T47D (cell line): ENCODE data around the gene AP3S2.

ENCODE experiments used
- DNase-seq, 2 experiments: peaks; one replicate each; pipeline versions ENCODE4 v3.0.0 to v3.0.0-alpha.2; 2011 to 2012; ENCODE audit warnings: low read depth in 1 of 2, low spot score in 1 of 2
- JUND ChIP-seq: IDR thresholded peaks from 2 replicates; pipeline ENCODE4 v1.6.1; 2012; ENCODE audit warnings: low read depth
- in situ Hi-C: cut with HindIII; loops from 2 replicates; pipeline ENCODE4 v1.10.0; 2016; ENCODE audit warnings: low sequenced_read_pairs, low pct_unique_long_range_greater_than_20kb

AP3S2 gene

GRCh38 chr15:89912674-89913396 is 19.0 kb upstream of the AP3S2 start, which contains the start of gene ARPIN:
Gene ARPIN (minus strand): TSS chr15:89912952. CDS start chr15:89912835, 117 bp downstream.
- in situ Hi-C loops = no loop called here
- TF ChIP-seq JUND = no peak

GRCh38 chr15:89912145-89912673 is 18.4 kb upstream of the AP3S2 start:
- DNase-seq = peak in 1 of 2 experiments; percentile 54
- in situ Hi-C loops = no loop called here
- TF ChIP-seq JUND = no peak

More at GRCh38 chr15:89912674-89913396, 19.0 kb upstream of the AP3S2 start, which contains the start of gene ARPIN:
- peak in 1 of 2 experiments; percentile 64 for DNase-seq

GRCh38 chr15:89910891-89911626 is 17.3 kb upstream of the AP3S2 start:
- DNase-seq = no peak
- in situ Hi-C loops = no loop called here
- TF ChIP-seq JUND = no peak

- peak in 1 of 2 experiments; percentile 28 for DNase-seq
- in situ Hi-C loops = no loop called here
- TF ChIP-seq JUND = no peak
Measured at GRCh38 chr15:89909611-89910010, 15.8 kb upstream of the AP3S2 start.

- no peak for TF ChIP-seq JUND
- in situ Hi-C loops = no loop called here
- no peak for DNase-seq
Measured at GRCh38 chr15:89908226-89908625, 14.4 kb upstream of the AP3S2 start.

GRCh38 chr15:89907289-89907688 is 13.5 kb upstream of the AP3S2 start:
- in situ Hi-C loops = no loop called here
- TF ChIP-seq JUND = no peak
- no peak for DNase-seq

- in situ Hi-C loops = no loop called here
- no peak for DNase-seq
- no peak for TF ChIP-seq JUND
Measured at GRCh38 chr15:89905846-89906378, 12.1 kb upstream of the AP3S2 start.

- in situ Hi-C loops = no loop called here
- TF ChIP-seq JUND = no peak
- DNase-seq = no peak
Measured at GRCh38 chr15:89904519-89904918, 10.7 kb upstream of the AP3S2 start.

- TF ChIP-seq JUND = no peak
- DNase-seq = no peak
- in situ Hi-C loops = no loop called here
Measured at GRCh38 chr15:89903858-89904130, 10.0 kb upstream of the AP3S2 start.

- no peak for TF ChIP-seq JUND
- no peak for DNase-seq
- in situ Hi-C loops = no loop called here
Measured at GRCh38 chr15:89903015-89903857, 9.4 kb upstream of the AP3S2 start.

GRCh38 chr15:89900849-89901248 is 7.1 kb upstream of the AP3S2 start:
- TF ChIP-seq JUND = no peak
- no peak for DNase-seq
- in situ Hi-C loops = no loop called here

- no peak for TF ChIP-seq JUND
- no peak for DNase-seq
- in situ Hi-C loops = no loop called here
Measured at GRCh38 chr15:89899951-89900567, 6.3 kb upstream of the AP3S2 start.
